ENCODE measurements around the gene SNX27. TPM values are rescaled to one million over a fixed set of nuclear protein-coding genes. Genes with fewer than 3 reads are reported as not detected.

SNX27 gene
- total and polyA plus RNA-seq, 4 donors, result 4.3 to 19.7 (median 10.5) TPM

DNA sequence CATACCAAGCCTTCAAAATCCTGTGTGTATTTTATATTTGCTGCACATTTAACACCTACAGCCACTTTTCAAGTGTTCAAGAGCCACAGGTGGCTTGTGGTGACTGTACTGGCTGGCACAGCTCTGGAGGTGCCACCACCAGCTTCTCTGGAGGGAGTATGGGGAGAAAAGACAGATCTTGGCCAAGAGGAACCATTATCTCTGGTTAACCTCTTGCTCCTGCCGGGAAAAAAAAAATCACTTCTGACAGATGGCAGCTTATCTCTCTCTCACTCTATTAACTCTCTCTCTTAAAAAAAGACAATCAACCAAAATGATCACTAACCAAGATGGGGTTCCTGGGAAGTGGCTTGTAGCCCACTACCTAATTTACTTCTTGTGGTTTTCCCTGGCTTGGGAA, 108.3 kb downstream of the SNX27 start:
- H3K4me3 ChIP-seq (ENCODE audit: low read depth in 1 of 3, low read length in 3 of 3), result peak overlapping the region in 2 of 3 donors; percentile 65 to 84

More for the DNA sequence above, 108.3 kb downstream of the SNX27 start:
- TF ChIP-seq GABPA (IDR thresholded peaks at IDR 0.05 in 1 of 2, conservative IDR thresholded peaks at IDR 0.05 in 1 of 2) (no peak), TAF1 (conservative IDR thresholded peaks at IDR 0.05) (no peak), RXRA (IDR thresholded peaks at IDR 0.05) (no peak), FOXA1 (IDR thresholded peaks at IDR 0.05) (no peak), EGR1 (IDR thresholded peaks at IDR 0.05; ENCODE audit: low read depth in 2 of 2) (no peak), ATF3 (IDR thresholded peaks at IDR 0.05) (no peak), HNF4A (conservative IDR thresholded peaks at IDR 0.05) (no peak), NR2F2 (IDR thresholded peaks at IDR 0.05) (no peak), FOXA2 (IDR thresholded peaks at IDR 0.05) (no peak), RAD21 (IDR thresholded peaks at IDR 0.05) (no peak), JUND (IDR thresholded peaks at IDR 0.05) (no peak), SP1 (IDR thresholded peaks at IDR 0.05) (no peak), HNF4G (IDR thresholded peaks at IDR 0.05) (no peak), YY1 (IDR thresholded peaks at IDR 0.05) (no peak)
- TF ChIP-seq, protein P1, sequence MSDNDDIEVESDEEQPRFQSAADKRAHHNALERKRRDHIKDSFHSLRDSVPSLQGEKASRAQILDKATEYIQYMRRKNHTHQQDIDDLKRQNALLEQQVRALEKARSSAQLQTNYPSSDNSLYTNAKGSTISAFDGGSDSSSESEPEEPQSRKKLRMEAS (IDR thresholded peaks at IDR 0.05), result no peak
- TF ChIP-seq, protein P2, sequence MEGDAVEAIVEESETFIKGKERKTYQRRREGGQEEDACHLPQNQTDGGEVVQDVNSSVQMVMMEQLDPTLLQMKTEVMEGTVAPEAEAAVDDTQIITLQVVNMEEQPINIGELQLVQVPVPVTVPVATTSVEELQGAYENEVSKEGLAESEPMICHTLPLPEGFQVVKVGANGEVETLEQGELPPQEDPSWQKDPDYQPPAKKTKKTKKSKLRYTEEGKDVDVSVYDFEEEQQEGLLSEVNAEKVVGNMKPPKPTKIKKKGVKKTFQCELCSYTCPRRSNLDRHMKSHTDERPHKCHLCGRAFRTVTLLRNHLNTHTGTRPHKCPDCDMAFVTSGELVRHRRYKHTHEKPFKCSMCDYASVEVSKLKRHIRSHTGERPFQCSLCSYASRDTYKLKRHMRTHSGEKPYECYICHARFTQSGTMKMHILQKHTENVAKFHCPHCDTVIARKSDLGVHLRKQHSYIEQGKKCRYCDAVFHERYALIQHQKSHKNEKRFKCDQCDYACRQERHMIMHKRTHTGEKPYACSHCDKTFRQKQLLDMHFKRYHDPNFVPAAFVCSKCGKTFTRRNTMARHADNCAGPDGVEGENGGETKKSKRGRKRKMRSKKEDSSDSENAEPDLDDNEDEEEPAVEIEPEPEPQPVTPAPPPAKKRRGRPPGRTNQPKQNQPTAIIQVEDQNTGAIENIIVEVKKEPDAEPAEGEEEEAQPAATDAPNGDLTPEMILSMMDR (IDR thresholded peaks at IDR 0.05; ENCODE audit: low read depth, low read length, missing input control), result no peak
- TF ChIP-seq, protein P3, sequence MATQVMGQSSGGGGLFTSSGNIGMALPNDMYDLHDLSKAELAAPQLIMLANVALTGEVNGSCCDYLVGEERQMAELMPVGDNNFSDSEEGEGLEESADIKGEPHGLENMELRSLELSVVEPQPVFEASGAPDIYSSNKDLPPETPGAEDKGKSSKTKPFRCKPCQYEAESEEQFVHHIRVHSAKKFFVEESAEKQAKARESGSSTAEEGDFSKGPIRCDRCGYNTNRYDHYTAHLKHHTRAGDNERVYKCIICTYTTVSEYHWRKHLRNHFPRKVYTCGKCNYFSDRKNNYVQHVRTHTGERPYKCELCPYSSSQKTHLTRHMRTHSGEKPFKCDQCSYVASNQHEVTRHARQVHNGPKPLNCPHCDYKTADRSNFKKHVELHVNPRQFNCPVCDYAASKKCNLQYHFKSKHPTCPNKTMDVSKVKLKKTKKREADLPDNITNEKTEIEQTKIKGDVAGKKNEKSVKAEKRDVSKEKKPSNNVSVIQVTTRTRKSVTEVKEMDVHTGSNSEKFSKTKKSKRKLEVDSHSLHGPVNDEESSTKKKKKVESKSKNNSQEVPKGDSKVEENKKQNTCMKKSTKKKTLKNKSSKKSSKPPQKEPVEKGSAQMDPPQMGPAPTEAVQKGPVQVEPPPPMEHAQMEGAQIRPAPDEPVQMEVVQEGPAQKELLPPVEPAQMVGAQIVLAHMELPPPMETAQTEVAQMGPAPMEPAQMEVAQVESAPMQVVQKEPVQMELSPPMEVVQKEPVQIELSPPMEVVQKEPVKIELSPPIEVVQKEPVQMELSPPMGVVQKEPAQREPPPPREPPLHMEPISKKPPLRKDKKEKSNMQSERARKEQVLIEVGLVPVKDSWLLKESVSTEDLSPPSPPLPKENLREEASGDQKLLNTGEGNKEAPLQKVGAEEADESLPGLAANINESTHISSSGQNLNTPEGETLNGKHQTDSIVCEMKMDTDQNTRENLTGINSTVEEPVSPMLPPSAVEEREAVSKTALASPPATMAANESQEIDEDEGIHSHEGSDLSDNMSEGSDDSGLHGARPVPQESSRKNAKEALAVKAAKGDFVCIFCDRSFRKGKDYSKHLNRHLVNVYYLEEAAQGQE (IDR thresholded peaks at IDR 0.05), result no peak
- TF ChIP-seq, protein P4, sequence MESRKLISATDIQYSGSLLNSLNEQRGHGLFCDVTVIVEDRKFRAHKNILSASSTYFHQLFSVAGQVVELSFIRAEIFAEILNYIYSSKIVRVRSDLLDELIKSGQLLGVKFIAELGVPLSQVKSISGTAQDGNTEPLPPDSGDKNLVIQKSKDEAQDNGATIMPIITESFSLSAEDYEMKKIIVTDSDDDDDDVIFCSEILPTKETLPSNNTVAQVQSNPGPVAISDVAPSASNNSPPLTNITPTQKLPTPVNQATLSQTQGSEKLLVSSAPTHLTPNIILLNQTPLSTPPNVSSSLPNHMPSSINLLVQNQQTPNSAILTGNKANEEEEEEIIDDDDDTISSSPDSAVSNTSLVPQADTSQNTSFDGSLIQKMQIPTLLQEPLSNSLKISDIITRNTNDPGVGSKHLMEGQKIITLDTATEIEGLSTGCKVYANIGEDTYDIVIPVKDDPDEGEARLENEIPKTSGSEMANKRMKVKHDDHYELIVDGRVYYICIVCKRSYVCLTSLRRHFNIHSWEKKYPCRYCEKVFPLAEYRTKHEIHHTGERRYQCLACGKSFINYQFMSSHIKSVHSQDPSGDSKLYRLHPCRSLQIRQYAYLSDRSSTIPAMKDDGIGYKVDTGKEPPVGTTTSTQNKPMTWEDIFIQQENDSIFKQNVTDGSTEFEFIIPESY (IDR thresholded peaks at IDR 0.05), result no peak
- Histone ChIP-seq H3K27ac (ENCODE audit: low read depth in 1 of 2, low read length in 2 of 2) (peak overlapping the region; percentile 69 to 75), H3K4me1 (ENCODE audit: control insufficient read depth in 4 of 4, insufficient read depth in 4 of 4, low read length in 3 of 4) (peaks cover 7 to 23% (median 15%) of the 10 kb centered on the region in 4 donors), H3K36me3 (ENCODE audit: control insufficient read depth in 4 of 4, insufficient read depth in 3 of 4, low read depth in 1 of 4, low read length in 3 of 4) (no peaks in the 10 kb centered on the region), H3K9me3 (ENCODE audit: control insufficient read depth in 4 of 4, low read length in 3 of 4) (no peaks in the 10 kb centered on the region), H3K9ac (ENCODE audit: low read depth in 1 of 2, low read length in 2 of 2) (peak overlapping the region in 1 of 2 donors; percentile 47), H3K27me3 (ENCODE audit: control insufficient read depth in 4 of 4, insufficient read depth in 4 of 4, low read length in 3 of 4) (peaks cover 0 to 2% (median 0%) of the 10 kb centered on the region in 4 donors)
- 22% methylated on average over 1 of the region's 1 CpG for WGBS
- DNase-seq (ENCODE audit: low spot score), result no peak
